Suprapubic skin (tissue), 4 donors: ENCODE data around the gene GUCA2A.

Experiments used
- CTCF ChIP-seq, 2 donors: fragments of 200-600 bp in 1 of 2; fragments of 450-650 bp in 1 of 2; sonication (generic) in 1 of 2; IDR thresholded peaks; one replicate each; pipeline ENCODE4 v1.5.1; 2016 to 2019; ENCODE audit warnings: antibody characterized with exemption in 2 of 2, mild to moderate bottlenecking in 1 of 2, moderate library complexity in 1 of 2
- EP300 ChIP-seq: sonication (generic); formaldehyde crosslinking; IDR thresholded peaks from one replicate; pipeline ENCODE4 v1.6.1; 2017; ENCODE audit warnings: antibody characterized with exemption
- POLR2A ChIP-seq, 2 donors: fragments of 450-650 bp; IDR thresholded peaks; one replicate each; pipeline ENCODE4 v1.6.1; 2017; ENCODE audit warnings: antibody characterized with exemption in 2 of 2, mild to moderate bottlenecking in 2 of 2, moderate library complexity in 2 of 2
- POLR2AphosphoS5 ChIP-seq, 3 donors: sonication (generic); formaldehyde crosslinking; IDR thresholded peaks; one replicate each; pipeline ENCODE4 v1.6.1; 2017; ENCODE audit warnings: antibody characterized with exemption in 3 of 3

GRCh38 chr1:42210421-42211133 lies 46.0 kb upstream of the GUCA2A start:
- TF ChIP-seq CTCF (IDR thresholded peaks at IDR 0.05) (no peak), POLR2A (IDR thresholded peaks at IDR 0.05) (no peak), POLR2AphosphoS5 (IDR thresholded peaks at IDR 0.05) (no peak), EP300 (no peak)
